IMR-90 (cell line): ENCODE data around the gene GPSM3. TPM values are rescaled to one million over a fixed set of nuclear protein-coding genes. Genes with fewer than 3 reads are reported as not detected.
A peak's percentile ranks its signal among the peaks of the same experiment; 100 is the strongest.

Experiments
- ATAC-seq: fragments of 200-7000 bp; cut with Tn5 transposase; 2 replicates; pipeline ENCODE4 v1.9.1; 2020; ENCODE audit warnings: low read depth, mild to moderate bottlenecking, moderate library complexity
- BruUV-seq: library from RNA; stranded (reverse); fragments of 400-500 nt; replicated peaks from 2 replicates; lab custom pipeline; 2021; lab: Mats Ljungman, UMichigan
- CTCF ChIA-PET: fragments of 300-600 bp; formaldehyde crosslinking; extraction: SDS; loops from one replicate; lab custom pipeline; 2021; ENCODE audit warnings: antibody characterized with exemption; lab: Yijun Ruan, JAX
- POLR2A ChIA-PET: fragments of 300-600 bp; sonication (Branson Sonifier 250); formaldehyde crosslinking; loops from one replicate; lab custom pipeline; 2022; ENCODE audit warnings: antibody characterized with exemption; ENCODE audit not compliant: unreplicated experiment; lab: Charles Lee
- DNase-seq: peaks from one replicate; pipeline ENCODE4 v3.0.0; 2013
- H2AFZ ChIP-seq: replicated peaks from 2 replicates; pipeline ENCODE3; 2013; ENCODE audit warnings: low read length, mild to moderate bottlenecking; ENCODE audit not compliant: poor library complexity
- H2AK5ac ChIP-seq: 2 replicates; pipeline ENCODE4 v1.6.1; 2013; ENCODE audit warnings: low read depth, low read length, inconsistent platforms
- H2AK9ac ChIP-seq: replicated peaks from 2 replicates; pipeline ENCODE3; 2013; ENCODE audit warnings: mild to moderate bottlenecking, low read depth, low read length, moderate library complexity; ENCODE audit not compliant: poor library complexity
- H2BK120ac ChIP-seq: 2 replicates; pipeline ENCODE4 v1.6.1; 2013; ENCODE audit warnings: low read depth, low read length, inconsistent platforms
- H2BK15ac ChIP-seq: 3 replicates; pipeline ENCODE4 v1.6.1; 2013; ENCODE audit warnings: low read depth, low read length, inconsistent platforms
- H2BK20ac ChIP-seq: 2 replicates; pipeline ENCODE4 v1.6.1; 2013; ENCODE audit warnings: low read depth, mild to moderate bottlenecking, inconsistent platforms, low read length, moderate library complexity
- H2BK5ac ChIP-seq: 2 replicates; pipeline ENCODE4 v1.6.1; 2013; ENCODE audit warnings: mild to moderate bottlenecking, low read depth, low read length, inconsistent platforms; ENCODE audit not compliant: poor library complexity, severe bottlenecking
- H3K14ac ChIP-seq: replicated peaks from 2 replicates; pipeline ENCODE4 v1.6.1; 2013; ENCODE audit warnings: low read depth, low read length, inconsistent platforms
- H3K18ac ChIP-seq: 2 replicates; pipeline ENCODE4 v1.6.1; 2013; ENCODE audit warnings: low read depth, low read length, control low read depth
- H3K23ac ChIP-seq: 2 replicates; pipeline ENCODE4 v1.6.1; 2013; ENCODE audit warnings: low read depth, low read length, inconsistent platforms
- H3K27ac ChIP-seq: 2 replicates; pipeline ENCODE4 v1.5.1; 2013; ENCODE audit warnings: mild to moderate bottlenecking, control low read depth, low read length; ENCODE audit not compliant: insufficient read depth
- H3K27me3 ChIP-seq: 2 replicates; pipeline ENCODE4 v1.6.1; 2013; ENCODE audit warnings: low read length; ENCODE audit not compliant: control insufficient read depth, insufficient read depth
- H3K36me3 ChIP-seq: 2 replicates; pipeline ENCODE4 v1.6.1; 2013; ENCODE audit warnings: low read length, mixed read lengths; ENCODE audit not compliant: control insufficient read depth, insufficient read depth
- H3K4ac ChIP-seq: 2 replicates; pipeline ENCODE4 v1.6.1; 2013; ENCODE audit warnings: low read depth, low read length, inconsistent platforms
- H3K4me1 ChIP-seq: 2 replicates; pipeline ENCODE4 v1.6.1; 2013; ENCODE audit warnings: low read length, mixed read lengths; ENCODE audit not compliant: control insufficient read depth, insufficient read depth
- H3K4me2 ChIP-seq: 2 replicates; pipeline ENCODE4 v1.6.1; 2013; ENCODE audit warnings: low read depth, mild to moderate bottlenecking, control low read depth, low read length, moderate library complexity
- H3K4me3 ChIP-seq: 2 replicates; pipeline ENCODE4 v1.5.1; 2013; ENCODE audit warnings: low read depth, mild to moderate bottlenecking, control low read depth, low read length, moderate library complexity; ENCODE audit not compliant: insufficient read depth
- H3K56ac ChIP-seq: 2 replicates; pipeline ENCODE4 v1.6.1; 2013; ENCODE audit warnings: low read length, inconsistent platforms; ENCODE audit not compliant: insufficient read depth; ENCODE audit errors: extremely low read depth
- H3K79me1 ChIP-seq, 2 experiments: 2 replicates each; pipeline ENCODE4 v1.6.1; 2013; ENCODE audit warnings: low read length in 2 of 2, inconsistent platforms in 1 of 2, low read depth in 1 of 2
- H3K9ac ChIP-seq: 2 replicates; pipeline ENCODE4 v1.6.1; 2013; ENCODE audit warnings: low read depth, low read length, control low read depth
- H3K9me1 ChIP-seq: 2 replicates; pipeline ENCODE4 v1.6.1; 2013; ENCODE audit warnings: low read length, inconsistent platforms; ENCODE audit not compliant: insufficient read depth
- H3K9me3 ChIP-seq: 2 replicates; pipeline ENCODE4 v1.6.1; 2013; ENCODE audit warnings: low read length; ENCODE audit not compliant: control insufficient read depth, insufficient read depth
- H4K20me1 ChIP-seq: 2 replicates; pipeline ENCODE4 v1.6.1; 2013; ENCODE audit warnings: low read length, inconsistent platforms; ENCODE audit not compliant: insufficient read depth
- H4K5ac ChIP-seq: 2 replicates; pipeline ENCODE4 v1.6.1; 2013; ENCODE audit warnings: mild to moderate bottlenecking, low read depth, low read length, control low read depth
- H4K8ac ChIP-seq, 2 experiments: 2 replicates each; pipeline ENCODE4 v1.6.1; 2013; ENCODE audit warnings: low read depth in 2 of 2, low read length in 2 of 2, control low read depth in 1 of 2, inconsistent platforms in 1 of 2
- H4K91ac ChIP-seq: 2 replicates; pipeline ENCODE4 v1.6.1; 2013; ENCODE audit warnings: low read depth, low read length, inconsistent platforms; ENCODE audit not compliant: insufficient read depth
- BHLHE40 ChIP-seq: fragments of 150-350 bp; IDR thresholded peaks from 2 replicates; pipeline ENCODE4 v1.6.1; 2016; ENCODE audit warnings: mild to moderate bottlenecking, low read depth, low read length
- CTCF ChIP-seq: conservative IDR thresholded peaks from 2 replicates; pipeline ENCODE4 v1.5.1; 2012; ENCODE audit warnings: mild to moderate bottlenecking, low read depth, low read length, improper control_type of control experiment
- FOS ChIP-seq: fragments of 150-350 bp; IDR thresholded peaks from 2 replicates; pipeline ENCODE4 v1.6.1; 2016; ENCODE audit warnings: low read depth, low read length
- MAFK ChIP-seq: IDR thresholded peaks from 2 replicates; pipeline ENCODE4 v1.6.1; 2012; ENCODE audit warnings: low read depth, low read length, improper control_type of control experiment
- MAZ ChIP-seq: IDR thresholded peaks from 2 replicates; pipeline ENCODE4 v1.6.1; 2012; ENCODE audit warnings: low read depth, mild to moderate bottlenecking, low read length, improper control_type of control experiment, moderate library complexity, borderline replicate concordance
- MXI1 ChIP-seq: IDR thresholded peaks from 2 replicates; pipeline ENCODE4 v1.6.1; 2012; ENCODE audit warnings: low read depth, mild to moderate bottlenecking, low read length, moderate library complexity, borderline replicate concordance
- NFE2L2 ChIP-seq: fragments of 150-350 bp; IDR thresholded peaks from 2 replicates; pipeline ENCODE4 v1.6.1; 2016; ENCODE audit warnings: low read depth, mild to moderate bottlenecking, low read length
- POLR2A ChIP-seq: IDR thresholded peaks from 2 replicates; pipeline ENCODE4 v1.6.1; 2012; ENCODE audit warnings: mild to moderate bottlenecking, low read depth, low read length
- RAD21 ChIP-seq: IDR thresholded peaks from 2 replicates; pipeline ENCODE4 v1.6.1; 2012; ENCODE audit warnings: low read length, improper control_type of control experiment
- RCOR1 ChIP-seq: IDR thresholded peaks from 2 replicates; pipeline ENCODE4 v1.6.1; 2012; ENCODE audit warnings: mild to moderate bottlenecking, low read length, improper control_type of control experiment; ENCODE audit not compliant: insufficient replicate concordance
- RFX5 ChIP-seq: IDR thresholded peaks from 2 replicates; pipeline ENCODE4 v1.8.0; 2012; ENCODE audit warnings: low read depth, mild to moderate bottlenecking, low read length, moderate library complexity
- SMC3 ChIP-seq: fragments of 150-350 bp; IDR thresholded peaks from 2 replicates; pipeline ENCODE4 v1.6.1; 2016; ENCODE audit warnings: low read depth, mild to moderate bottlenecking, antibody characterized with exemption, low read length, moderate library complexity
- WGBS, 2 experiments: methylation state at CpG; one replicate each; pipeline versions ENCODE4 v1.1.5 to v1.1.7; 2013; ENCODE audit warnings: missing lambda C conversion rate in 2 of 2; ENCODE audit not compliant: insufficient read length in 1 of 2; ENCODE audit errors: extremely low coverage in 2 of 2; 5-methylcytosine and 5-hydroxymethylcytosine counted together
- dilution Hi-C: fragments of 300-500 bp; cut with HindIII; formaldehyde crosslinking; loops from one replicate; pipeline ENCODE4 v1.14.3; 2018; ENCODE audit warnings: low sequenced_read_pairs; ENCODE audit not compliant: unreplicated experiment
- in situ Hi-C: fragments of 300-500 bp; cut with MboI; formaldehyde crosslinking; loops from 3 replicates; pipeline ENCODE4 v1.14.3; 2019; ENCODE audit warnings: low sequenced_read_pairs, inconsistent platforms, mixed read lengths
- intact Hi-C: fragments of 100-400 bp; cut with micrococcal nuclease; formaldehyde crosslinking; loops from 2 replicates; pipeline ENCODE4 v1.10.0; 2022
- polyA plus RNA-seq, 3 experiments: library from polyadenylated mRNA; depleted of rRNA; stranded (reverse); fragments of >200 nt; gene quantifications; 2 replicates each; pipeline ENCODE4 v1.2.3, GENCODE V29; 2012; ENCODE audit warnings: low replicate concordance in 1 of 3
- total RNA-seq: library from RNA; depleted of rRNA; stranded (reverse); fragments of >200 nt; gene quantifications from 2 replicates; pipeline ENCODE4 v1.2.3, GENCODE V29; 2012
- TF ChIP-seq, protein P1 (sequence below): fragments of 150-350 bp; IDR thresholded peaks from 2 replicates; pipeline ENCODE4 v1.6.1; 2017; ENCODE audit warnings: mild to moderate bottlenecking, antibody characterized with exemption, low read length, low read depth

The GPSM3 gene
- total and polyA plus RNA-seq, 2 of the 4 experiments (the other 2 are of a cell fraction): 3.0 to 9.8 TPM

DNA sequence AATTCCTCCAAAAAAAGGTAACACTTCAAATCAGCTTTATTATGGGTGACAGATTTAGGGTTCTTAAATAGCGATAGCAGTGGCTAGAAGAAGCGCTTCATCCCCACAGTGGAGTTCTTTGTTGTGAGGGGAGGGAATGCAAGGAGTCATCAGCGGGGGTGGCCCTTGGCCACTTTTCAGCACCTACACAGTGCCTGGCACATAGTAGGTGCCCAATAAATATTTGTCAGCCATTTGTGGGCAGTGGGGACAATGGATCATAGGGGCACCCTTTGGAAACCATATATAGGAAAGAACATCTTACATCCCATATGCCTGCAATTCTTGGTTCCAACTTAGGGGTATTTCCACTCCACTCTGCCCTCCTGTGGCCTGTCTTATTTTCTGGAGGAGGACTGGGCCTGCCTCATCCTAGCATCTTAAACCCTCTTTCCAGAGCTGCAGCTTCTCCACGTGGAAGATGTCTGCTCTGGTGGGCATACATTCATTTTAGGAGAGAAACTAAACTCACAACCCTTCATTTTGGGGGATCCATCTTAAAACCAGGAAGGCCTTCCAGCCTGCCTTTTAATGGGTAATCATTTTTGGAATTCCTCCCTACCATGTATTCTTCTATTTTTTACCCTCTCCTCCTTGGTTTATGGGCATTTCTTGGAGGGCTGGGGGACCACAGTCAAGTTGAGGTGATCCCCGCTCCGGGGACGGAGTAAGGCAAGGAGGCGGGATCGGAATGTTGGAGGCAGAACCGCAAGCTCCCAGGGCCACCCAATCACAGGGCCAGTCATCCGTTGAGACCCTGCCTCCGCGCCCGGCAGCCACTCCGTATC, 2.6 kb upstream of the GPSM3 start:
- ATAC-seq: peak; percentile 12
- in situ Hi-C loops: loop anchor here (5.0 to 25.0 kb wide), 2 partner anchors 78 to 767 kb away; partner anchors contain the start of genes BRD2 and HLA-DMA
- TF ChIP-seq, protein P1, sequence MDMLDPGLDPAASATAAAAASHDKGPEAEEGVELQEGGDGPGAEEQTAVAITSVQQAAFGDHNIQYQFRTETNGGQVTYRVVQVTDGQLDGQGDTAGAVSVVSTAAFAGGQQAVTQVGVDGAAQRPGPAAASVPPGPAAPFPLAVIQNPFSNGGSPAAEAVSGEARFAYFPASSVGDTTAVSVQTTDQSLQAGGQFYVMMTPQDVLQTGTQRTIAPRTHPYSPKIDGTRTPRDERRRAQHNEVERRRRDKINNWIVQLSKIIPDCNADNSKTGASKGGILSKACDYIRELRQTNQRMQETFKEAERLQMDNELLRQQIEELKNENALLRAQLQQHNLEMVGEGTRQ: no peak
- TF ChIP-seq RCOR1: no peak
- TF ChIP-seq CTCF: peak; percentile 62
- no peak for TF ChIP-seq NFE2L2
- TF ChIP-seq MXI1: no peak
- no peak for TF ChIP-seq FOS
- TF ChIP-seq BHLHE40: no peak
- TF ChIP-seq RFX5: no peak
- peak; percentile 58; the same call in 1 of the 2 replicates for TF ChIP-seq SMC3
- peak; percentile 58 for TF ChIP-seq RAD21
- TF ChIP-seq POLR2A: no peak
- TF ChIP-seq MAZ: no peak
- no peak for TF ChIP-seq MAFK

More for the DNA sequence above, 2.6 kb upstream of the GPSM3 start:
- Histone ChIP-seq H2AK5ac (peak overlapping the region; percentile 76), H3K4me2 (peak overlapping the region; percentile 90), H3K9ac (peak overlapping the region; percentile 73), H3K4me3 (peak overlapping the region; percentile 35), H2AK9ac (peak overlapping the region; percentile 88), H3K4me1 (peaks cover 15% of the 10 kb centered on the region), H3K27me3 (no peaks in the 10 kb centered on the region), H2BK20ac (no peak overlapping the region), H3K18ac (peak overlapping the region; percentile 32), H3K56ac (peak overlapping the region; percentile 91), H3K14ac (peak overlapping the region; percentile 86), H4K8ac (peak overlapping the region; percentile 78 to 92), H3K9me1 (peaks cover 25% of the 10 kb centered on the region), H4K91ac (peak overlapping the region; percentile 60), H3K23ac (peak overlapping the region; percentile 74), H4K5ac (peak overlapping the region; percentile 83), H4K20me1 (no peaks in the 10 kb centered on the region), H3K36me3 (no peaks in the 10 kb centered on the region), H3K4ac (peak overlapping the region; percentile 94), H2BK5ac (peak overlapping the region; percentile 84), H3K9me3 (no peaks in the 10 kb centered on the region), H2AFZ (peak overlapping the region; percentile 98), H2BK120ac (peak overlapping the region; percentile 45; the same call in 1 of the 2 replicates), H2BK15ac (peak overlapping the region; percentile 16; the same call in 1 of the 3 replicates), H3K79me1 (peaks cover 18 to 45% of the 10 kb centered on the region in 2 experiments), H3K27ac (peak overlapping the region; percentile 78)
- WGBS, 2 experiments: no CpG with 5 or more reads among the region's 15 CpGs
- POLR2A ChIA-PET: interaction anchor here (0.5 to 1.2 kb wide), 5 partner anchors 9 to 777 kb away, joined by 4 to 15 read pairs (median 5); no protein-coding TSS in a partner anchor
- peak; percentile 62 for DNase-seq
- intact Hi-C loops: loop anchor here (1.0 kb wide), 3 partner anchors 41 to 76 kb away; partner anchors contain the start of genes FKBPL and PPT2
- dilution Hi-C loops: no loop called here
- no TSS peak for BruUV-seq
- CTCF ChIA-PET: interaction anchor here (0.8 to 1.1 kb wide), 3 partner anchors 46 to 674 kb away, joined by 4 to 6 read pairs (median 4); no protein-coding TSS in a partner anchor
